Type B pancreatic cell (in vitro differentiated cells): ENCODE results near the gene KDR. TPM values are rescaled to one million over a fixed set of nuclear protein-coding genes. Genes with fewer than 3 reads are reported as not detected.

Experiments used
- DNase-seq: peaks from one replicate; pipeline ENCODE4 v3.0.0; 2021; ENCODE audit warnings: mixed read lengths; ENCODE audit not compliant: unreplicated experiment; ENCODE audit errors: extremely low spot score
- H3K27ac Mint-ChIP-seq: 2 replicates; pipeline ENCODE4 v1.8.0; 2021; ENCODE audit warnings: mild to moderate bottlenecking, mixed read lengths
- H3K27me3 Mint-ChIP-seq: 2 replicates; pipeline ENCODE4 v1.8.0; 2021; ENCODE audit warnings: mixed read lengths
- H3K36me3 Mint-ChIP-seq: 2 replicates; pipeline ENCODE4 v1.8.0; 2021; ENCODE audit warnings: mixed read lengths
- H3K4me1 Mint-ChIP-seq: one replicate; pipeline ENCODE4 v1.8.0; 2021; ENCODE audit warnings: mixed read lengths; ENCODE audit not compliant: unreplicated experiment
- H3K4me3 Mint-ChIP-seq: 2 replicates; pipeline ENCODE4 v1.8.0; 2021; ENCODE audit warnings: mild to moderate bottlenecking, mixed read lengths
- H3K9me3 Mint-ChIP-seq: 2 replicates; pipeline ENCODE4 v1.8.0; 2021; ENCODE audit warnings: mixed read lengths
- CTCF ChIP-seq: fragments of 200-600 bp; sonication (generic); conservative IDR thresholded peaks from 2 replicates; pipeline ENCODE4 v1.5.0; 2021; ENCODE audit warnings: antibody characterized with exemption, mild to moderate bottlenecking
- total RNA-seq: library from RNA; stranded (reverse); gene quantifications from 2 replicates; pipeline ENCODE4 v1.2.1, GENCODE V29; 2021; ENCODE audit warnings: low replicate concordance

Gene KDR
- total RNA-seq, 1 donor from 2014 or later: 5.7 TPM

GRCh38 chr4:55036405-55036804 is 89.0 kb downstream of the KDR start:
- peaks cover 11% of the 10 kb centered on the region for H3K27me3 Mint-ChIP-seq
- H3K4me3 Mint-ChIP-seq: no peak overlapping the region
- TF ChIP-seq CTCF: no peak
- H3K4me1 Mint-ChIP-seq: peaks cover 3% of the 10 kb centered on the region
- H3K27ac Mint-ChIP-seq: no peak overlapping the region
- DNase-seq: no peak
- no peaks in the 10 kb centered on the region for H3K36me3 Mint-ChIP-seq
- H3K9me3 Mint-ChIP-seq: no peaks in the 10 kb centered on the region

GRCh38 chr4:55035892-55036291 is 89.5 kb downstream of the KDR start:
- Mint-ChIP-seq H3K4me1 (peaks cover 8% of the 10 kb centered on the region), H3K36me3 (no peaks in the 10 kb centered on the region), H3K27me3 (peaks cover 11% of the 10 kb centered on the region), H3K4me3 (no peak overlapping the region), H3K27ac (no peak overlapping the region), H3K9me3 (no peaks in the 10 kb centered on the region)
- no peak for TF ChIP-seq CTCF
- no peak for DNase-seq

- peaks cover 15% of the 10 kb centered on the region for H3K4me1 Mint-ChIP-seq
- DNase-seq: no peak
- H3K4me3 Mint-ChIP-seq: no peak overlapping the region
- no peak for TF ChIP-seq CTCF
- H3K9me3 Mint-ChIP-seq: no peaks in the 10 kb centered on the region
- H3K27ac Mint-ChIP-seq: no peak overlapping the region
- H3K36me3 Mint-ChIP-seq: no peaks in the 10 kb centered on the region
- peaks cover 11% of the 10 kb centered on the region for H3K27me3 Mint-ChIP-seq
Measured at GRCh38 chr4:55033296-55033695, 92.1 kb downstream of the KDR start.

GRCh38 chr4:55032788-55033187 is 92.6 kb downstream of the KDR start:
- peaks cover 11% of the 10 kb centered on the region for H3K27me3 Mint-ChIP-seq
- TF ChIP-seq CTCF: no peak
- no peak for DNase-seq
- H3K4me1 Mint-ChIP-seq: peaks cover 15% of the 10 kb centered on the region
- H3K27ac Mint-ChIP-seq: no peak overlapping the region
- H3K9me3 Mint-ChIP-seq: no peaks in the 10 kb centered on the region
- no peak overlapping the region for H3K4me3 Mint-ChIP-seq
- H3K36me3 Mint-ChIP-seq: no peaks in the 10 kb centered on the region

- H3K27me3 Mint-ChIP-seq: peaks cover 14% of the 10 kb centered on the region
- no peak for DNase-seq
Measured at GRCh38 chr4:55032179-55032578, 93.2 kb downstream of the KDR start.

More at GRCh38 chr4:55032179-55032578, 93.2 kb downstream of the KDR start:
- Mint-ChIP-seq H3K4me1 (peaks cover 15% of the 10 kb centered on the region), H3K9me3 (no peaks in the 10 kb centered on the region), H3K27ac (no peak overlapping the region), H3K4me3 (no peak overlapping the region), H3K36me3 (no peaks in the 10 kb centered on the region)
- TF ChIP-seq CTCF: no peak
